OCI-LY3 (cell line): ENCODE measurements around the gene PEPD.

Source experiments
- EZH2phosphoT487 ChIP-seq: fragments of 200-600 bp; shearing (Covaris generic); IDR thresholded peaks from 2 replicates; pipeline ENCODE4 v1.6.1; 2018; ENCODE audit warnings: antibody characterized with exemption, mixed run types, low read depth
- TF ChIP-seq, protein P1 (sequence below): fragments of 200-600, 300-600 bp; sonication (generic); IDR thresholded peaks from 2 replicates; pipeline ENCODE4 v1.5.1; 2014; ENCODE audit warnings: antibody characterized with exemption, low read length, low read depth

DNA sequence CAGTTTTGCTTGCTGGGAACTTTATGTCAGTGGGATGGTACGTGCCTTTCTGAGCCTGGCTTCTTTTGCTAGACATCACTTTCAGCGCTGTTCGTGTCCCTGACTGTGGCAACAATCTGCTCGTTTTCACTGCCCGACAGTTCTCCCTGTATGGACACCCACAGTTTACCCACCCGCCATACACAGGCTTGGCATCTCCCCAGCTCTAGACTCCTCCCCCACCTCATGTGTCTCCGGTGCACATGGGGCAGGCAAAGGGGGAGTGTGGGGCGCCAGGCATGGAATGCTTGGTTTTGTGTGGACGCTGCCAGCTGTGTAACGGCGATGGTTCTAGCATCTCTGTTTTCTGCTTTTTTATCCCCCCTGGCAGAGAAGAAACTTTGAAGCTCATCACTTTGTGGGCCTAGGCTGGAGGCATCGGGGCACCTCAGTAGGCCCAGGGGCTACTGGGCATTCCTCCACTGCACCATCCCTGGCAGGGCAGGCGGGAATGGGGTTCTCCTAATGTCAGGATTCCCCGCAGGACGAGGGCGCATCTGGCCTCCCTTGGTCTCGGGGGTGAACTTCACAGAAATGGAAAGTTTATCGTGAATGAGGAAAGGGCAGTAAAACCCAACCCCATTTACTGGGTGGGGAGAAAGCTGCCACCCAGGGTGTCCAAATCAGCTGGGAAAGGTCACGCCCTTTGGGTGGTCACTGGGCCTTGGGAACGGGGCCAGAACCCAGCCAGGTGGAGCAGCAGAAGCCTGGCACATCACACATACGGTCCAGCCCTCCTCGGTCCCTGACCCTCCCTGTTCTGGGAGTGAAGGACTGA is 87.3 kb downstream of the PEPD start:
- TF ChIP-seq, protein P1, sequence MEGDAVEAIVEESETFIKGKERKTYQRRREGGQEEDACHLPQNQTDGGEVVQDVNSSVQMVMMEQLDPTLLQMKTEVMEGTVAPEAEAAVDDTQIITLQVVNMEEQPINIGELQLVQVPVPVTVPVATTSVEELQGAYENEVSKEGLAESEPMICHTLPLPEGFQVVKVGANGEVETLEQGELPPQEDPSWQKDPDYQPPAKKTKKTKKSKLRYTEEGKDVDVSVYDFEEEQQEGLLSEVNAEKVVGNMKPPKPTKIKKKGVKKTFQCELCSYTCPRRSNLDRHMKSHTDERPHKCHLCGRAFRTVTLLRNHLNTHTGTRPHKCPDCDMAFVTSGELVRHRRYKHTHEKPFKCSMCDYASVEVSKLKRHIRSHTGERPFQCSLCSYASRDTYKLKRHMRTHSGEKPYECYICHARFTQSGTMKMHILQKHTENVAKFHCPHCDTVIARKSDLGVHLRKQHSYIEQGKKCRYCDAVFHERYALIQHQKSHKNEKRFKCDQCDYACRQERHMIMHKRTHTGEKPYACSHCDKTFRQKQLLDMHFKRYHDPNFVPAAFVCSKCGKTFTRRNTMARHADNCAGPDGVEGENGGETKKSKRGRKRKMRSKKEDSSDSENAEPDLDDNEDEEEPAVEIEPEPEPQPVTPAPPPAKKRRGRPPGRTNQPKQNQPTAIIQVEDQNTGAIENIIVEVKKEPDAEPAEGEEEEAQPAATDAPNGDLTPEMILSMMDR: no peak
- TF ChIP-seq EZH2phosphoT487: no peak
